MM.1S (cell line): ENCODE measurements around the gene OSBPL10.

ENCODE experiments used
- DNase-seq: peaks from one replicate; pipeline ENCODE4 v3.0.0-alpha.2; 2015
- H2AFZ ChIP-seq: fragments of 300-600 bp; sonication (generic); 2 replicates; pipeline ENCODE4 v1.6.0; 2016; ENCODE audit warnings: antibody characterized with exemption, low read length
- H3F3A ChIP-seq: fragments of 300-600 bp; sonication (generic); 2 replicates; pipeline ENCODE4 v1.6.1; 2016; ENCODE audit warnings: mild to moderate bottlenecking, antibody characterized with exemption, low read length, moderate library complexity, mixed read lengths; ENCODE audit not compliant: insufficient read depth
- H3K27ac ChIP-seq: fragments of 300-600 bp; sonication (generic); 2 replicates; pipeline ENCODE4 v1.5.1; 2016; ENCODE audit warnings: mild to moderate bottlenecking, low read length
- H3K27me3 ChIP-seq: fragments of 300-600 bp; sonication (generic); replicated peaks from 2 replicates; pipeline ENCODE4 v1.6.0; 2016; ENCODE audit warnings: low read length; ENCODE audit not compliant: insufficient read depth
- H3K36me3 ChIP-seq: fragments of 300-600 bp; sonication (generic); replicated peaks from 2 replicates; pipeline ENCODE4 v1.6.1; 2016; ENCODE audit warnings: mild to moderate bottlenecking, low read length, mixed read lengths; ENCODE audit not compliant: insufficient read depth
- H3K4me1 ChIP-seq: fragments of 300-600 bp; sonication (generic); 2 replicates; pipeline ENCODE4 v1.6.1; 2016; ENCODE audit warnings: low read length, mixed read lengths
- H3K4me2 ChIP-seq: fragments of 300-600 bp; sonication (generic); 2 replicates; pipeline ENCODE4 v1.6.0; 2016; ENCODE audit warnings: low read depth, low read length
- H3K4me3 ChIP-seq: fragments of 300-600 bp; sonication (generic); 2 replicates; pipeline ENCODE4 v1.5.1; 2016; ENCODE audit warnings: low read length, mixed read lengths
- H3K79me2 ChIP-seq: fragments of 300-600 bp; sonication (generic); 2 replicates; pipeline ENCODE4 v1.6.1; 2016; ENCODE audit warnings: mixed run types, low read length, mixed read lengths
- H3K9ac ChIP-seq: fragments of 300-600 bp; sonication (generic); 2 replicates; pipeline ENCODE4 v1.6.1; 2016; ENCODE audit warnings: low read length, mixed read lengths
- H3K9me2 ChIP-seq: fragments of 300-600 bp; sonication (generic); replicated peaks from 2 replicates; pipeline ENCODE4 v1.6.1; 2016; ENCODE audit warnings: mild to moderate bottlenecking, low read length, mixed read lengths; ENCODE audit not compliant: insufficient read depth
- H3K9me3 ChIP-seq: fragments of 300-600 bp; sonication (generic); replicated peaks from 2 replicates; pipeline ENCODE4 v1.6.1; 2016; ENCODE audit warnings: mild to moderate bottlenecking, low read length, mixed read lengths; ENCODE audit not compliant: insufficient read depth
- H4K20me1 ChIP-seq: fragments of 300-600 bp; sonication (generic); 2 replicates; pipeline ENCODE4 v1.6.1; 2016; ENCODE audit warnings: mild to moderate bottlenecking, low read length, moderate library complexity, mixed read lengths; ENCODE audit not compliant: insufficient read depth
- CTCF ChIP-seq: fragments of 300-600 bp; sonication (generic); IDR thresholded peaks from 2 replicates; pipeline ENCODE4 v1.5.1; 2016; ENCODE audit warnings: antibody characterized with exemption, low read length, mixed read lengths
- EZH2 ChIP-seq: fragments of 300-600 bp; sonication (generic); optimal IDR thresholded peaks from 2 replicates; pipeline ENCODE3; 2017; ENCODE audit warnings: low read depth, mild to moderate bottlenecking, antibody characterized with exemption, low read length, mixed read lengths
- EZH2phosphoT487 ChIP-seq: fragments of 300-600 bp; sonication (generic); IDR thresholded peaks from 2 replicates; pipeline ENCODE4 v1.6.1; 2018; ENCODE audit warnings: antibody characterized with exemption, low read length

Gene OSBPL10

GRCh38 chr3:31919528-31919927, 61.5 kb downstream of the OSBPL10 start:
- no peak for DNase-seq
- Histone ChIP-seq H3F3A (peaks cover 12% of the 10 kb centered on the region), H3K9ac (no peak overlapping the region), H3K4me1 (peaks cover 23% of the 10 kb centered on the region), H3K4me2 (no peak overlapping the region), H2AFZ (no peak overlapping the region), H3K27ac (no peak overlapping the region), H3K79me2 (no peaks in the 10 kb centered on the region), H3K36me3 (no peaks in the 10 kb centered on the region), H4K20me1 (no peaks in the 10 kb centered on the region), H3K9me2 (no peaks in the 10 kb centered on the region), H3K9me3 (no peaks in the 10 kb centered on the region), H3K27me3 (no peaks in the 10 kb centered on the region), H3K4me3 (no peak overlapping the region)
- TF ChIP-seq CTCF (no peak), EZH2 (no peak), EZH2phosphoT487 (no peak)

GRCh38 chr3:31918179-31919150, 62.6 kb downstream of the OSBPL10 start:
- Histone ChIP-seq H3K36me3 (no peaks in the 10 kb centered on the region), H3K4me3 (peak overlapping the region; percentile 28; the same call in 1 of the 2 replicates), H3K4me1 (peaks cover 23% of the 10 kb centered on the region), H2AFZ (peak overlapping the region; percentile 68), H3K27ac (peak overlapping the region; percentile 77; the same call in 1 of the 2 replicates), H3F3A (peaks cover 12% of the 10 kb centered on the region), H4K20me1 (no peaks in the 10 kb centered on the region), H3K79me2 (no peaks in the 10 kb centered on the region), H3K9ac (no peak overlapping the region), H3K27me3 (no peaks in the 10 kb centered on the region), H3K9me3 (no peaks in the 10 kb centered on the region), H3K4me2 (peak overlapping the region; percentile 97), H3K9me2 (no peaks in the 10 kb centered on the region)
- TF ChIP-seq CTCF: no peak
- TF ChIP-seq EZH2phosphoT487: no peak
- no peak for TF ChIP-seq EZH2
- DNase-seq: peak; percentile 87

GRCh38 chr3:31917303-31918005, 63.6 kb downstream of the OSBPL10 start:
- H3K4me1 ChIP-seq: peaks cover 23% of the 10 kb centered on the region
- H3K36me3 ChIP-seq: no peaks in the 10 kb centered on the region
- peak overlapping the region; percentile 42 for H2AFZ ChIP-seq
- H3K79me2 ChIP-seq: no peaks in the 10 kb centered on the region
- H4K20me1 ChIP-seq: no peaks in the 10 kb centered on the region
- no peaks in the 10 kb centered on the region for H3K9me2 ChIP-seq
- peak overlapping the region; percentile 58 for H3K4me3 ChIP-seq
- peak; percentile 61 for DNase-seq
- H3K9me3 ChIP-seq: no peaks in the 10 kb centered on the region
- H3K27ac ChIP-seq: peak overlapping the region; percentile 77
- peaks cover 12% of the 10 kb centered on the region for H3F3A ChIP-seq
- no peak for TF ChIP-seq CTCF
- no peak for TF ChIP-seq EZH2
- TF ChIP-seq EZH2phosphoT487: no peak
- no peaks in the 10 kb centered on the region for H3K27me3 ChIP-seq
- peak overlapping the region; percentile 49; the same call in 1 of the 2 replicates for H3K9ac ChIP-seq
- peak overlapping the region; percentile 97 for H3K4me2 ChIP-seq
